Muscle of leg (tissue), 11 donors: ENCODE measurements around the gene CDH22. TPM values are rescaled to one million over a fixed set of nuclear protein-coding genes. Genes with fewer than 3 reads are reported as not detected.
A peak's percentile ranks its signal among the peaks of the same experiment; 100 is the strongest.

Experiments
- DNase-seq: peaks from one replicate; pipeline ENCODE4 v3.0.0; 2013
- H3K27ac ChIP-seq: one replicate; pipeline ENCODE4 v1.5.1; 2013; ENCODE audit warnings: mild to moderate bottlenecking, low read length, control low read depth
- H3K27me3 ChIP-seq: one replicate; pipeline ENCODE4 v1.6.1; 2013; ENCODE audit warnings: low read length; ENCODE audit not compliant: control insufficient read depth, insufficient read depth
- H3K36me3 ChIP-seq: one replicate; pipeline ENCODE4 v1.6.1; 2013; ENCODE audit warnings: low read length; ENCODE audit not compliant: control insufficient read depth, insufficient read depth
- H3K4me1 ChIP-seq: one replicate; pipeline ENCODE4 v1.6.1; 2013; ENCODE audit warnings: low read length; ENCODE audit not compliant: control insufficient read depth, insufficient read depth
- H3K4me3 ChIP-seq: one replicate; pipeline ENCODE4 v1.5.1; 2013; ENCODE audit warnings: low read length, control low read depth
- H3K9me3 ChIP-seq: replicated peaks from 2 replicates; pipeline ENCODE4 v1.6.1; 2013; ENCODE audit warnings: low read depth, low read length; ENCODE audit not compliant: control insufficient read depth
- WGBS: methylation state at CpG from one replicate; pipeline ENCODE4 v1.1.5; 2013; ENCODE audit warnings: missing lambda C conversion rate; ENCODE audit not compliant: insufficient coverage; 5-methylcytosine and 5-hydroxymethylcytosine counted together
- polyA plus RNA-seq, 8 donors: library from polyadenylated mRNA; unstranded; fragments of 120-200 nt; gene quantifications; one replicate each; pipeline versions ENCODE4 v1.2.1 to v1.2.3, GENCODE V29; 2013; ENCODE audit warnings: inconsistent platforms in 1 of 8, low replicate concordance in 1 of 8; ENCODE audit not compliant: insufficient read length in 8 of 8, insufficient read depth in 1 of 8
- total RNA-seq: library from RNA; stranded (reverse); fragments of 120-200 nt; gene quantifications from one replicate; pipeline ENCODE4 v1.2.4, GENCODE V29; 2013

CDH22 gene
- total and polyA plus RNA-seq, 9 donors: 0.13 to 0.43 (median 0.25) TPM

GRCh38 chr20:46210672-46211330 is 97.5 kb downstream of the CDH22 start:
- no peak for DNase-seq
- H3K27me3 ChIP-seq: peaks cover 52% of the 10 kb centered on the region
- WGBS: 61% methylated on average over 13 of the region's 18 CpGs
- H3K4me1 ChIP-seq: peaks cover 10% of the 10 kb centered on the region
- H3K27ac ChIP-seq: no peak overlapping the region
- no peak overlapping the region for H3K4me3 ChIP-seq
- H3K9me3 ChIP-seq: no peaks in the 10 kb centered on the region
- no peaks in the 10 kb centered on the region for H3K36me3 ChIP-seq

DNA sequence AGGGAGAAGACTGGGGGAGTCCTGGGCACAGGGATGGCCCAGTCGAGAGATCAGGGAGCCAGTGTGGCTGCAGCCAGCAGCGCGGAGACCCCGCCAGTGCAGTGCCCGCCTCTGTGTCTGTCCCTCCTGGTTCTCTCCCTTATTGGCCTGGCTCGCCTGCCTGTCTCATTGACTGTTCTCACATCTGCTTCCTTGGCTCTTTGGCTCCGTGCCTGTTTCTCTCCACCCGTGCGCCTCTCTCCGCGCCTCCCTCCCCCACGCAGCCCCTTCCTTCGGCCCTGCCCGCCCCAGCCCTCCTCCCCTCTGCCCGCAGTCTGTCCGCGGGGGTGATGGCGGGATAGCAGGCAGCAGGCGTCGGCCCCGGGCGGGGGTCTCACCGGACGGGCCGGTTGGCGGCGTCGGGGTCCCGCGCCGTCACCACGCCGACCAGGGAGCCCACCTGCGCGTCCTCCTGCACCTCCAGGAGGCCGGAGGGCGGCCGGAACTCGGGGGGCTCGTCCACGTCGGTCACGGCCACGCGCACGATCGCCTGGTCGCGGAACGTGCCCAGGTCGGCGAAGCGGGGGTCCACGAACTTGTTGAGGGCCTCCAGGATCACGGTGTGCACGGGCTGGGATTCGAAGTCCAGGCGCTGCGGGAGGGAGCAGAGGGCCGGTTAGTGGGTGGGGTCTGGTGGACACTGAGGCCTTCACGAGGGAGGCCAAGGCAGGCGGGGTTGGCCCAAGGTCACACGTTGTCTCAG is 98.2 kb downstream of the CDH22 start:
- Histone ChIP-seq H3K27ac (no peak overlapping the region), H3K9me3 (no peaks in the 10 kb centered on the region), H3K36me3 (no peaks in the 10 kb centered on the region), H3K27me3 (peaks cover 52% of the 10 kb centered on the region), H3K4me1 (peaks cover 11% of the 10 kb centered on the region), H3K4me3 (no peak overlapping the region)
- WGBS: 46% methylated on average over 63 of the region's 63 CpGs
- peak; percentile 57 for DNase-seq

- 100% methylated on average over 1 of the region's 2 CpGs for WGBS
These were observed 100.5 kb downstream of the CDH22 start for GRCh38 chr20:46207793-46208192.

GRCh38 chr20:46206992-46207549 is 101.2 kb downstream of the CDH22 start:
- Histone ChIP-seq H3K27ac (no peak overlapping the region), H3K9me3 (no peaks in the 10 kb centered on the region), H3K36me3 (no peaks in the 10 kb centered on the region), H3K27me3 (peaks cover 46% of the 10 kb centered on the region), H3K4me3 (no peak overlapping the region), H3K4me1 (peaks cover 20% of the 10 kb centered on the region)
- 25% methylated on average over 2 of the region's 6 CpGs for WGBS
- peak; percentile 20 for DNase-seq

More at GRCh38 chr20:46207793-46208192, 100.5 kb downstream of the CDH22 start:
- no peaks in the 10 kb centered on the region for H3K9me3 ChIP-seq
- peaks cover 49% of the 10 kb centered on the region for H3K27me3 ChIP-seq
- DNase-seq: no peak
- no peak overlapping the region for H3K4me3 ChIP-seq
- H3K36me3 ChIP-seq: no peaks in the 10 kb centered on the region
- no peak overlapping the region for H3K27ac ChIP-seq
- peaks cover 16% of the 10 kb centered on the region for H3K4me1 ChIP-seq

DNA sequence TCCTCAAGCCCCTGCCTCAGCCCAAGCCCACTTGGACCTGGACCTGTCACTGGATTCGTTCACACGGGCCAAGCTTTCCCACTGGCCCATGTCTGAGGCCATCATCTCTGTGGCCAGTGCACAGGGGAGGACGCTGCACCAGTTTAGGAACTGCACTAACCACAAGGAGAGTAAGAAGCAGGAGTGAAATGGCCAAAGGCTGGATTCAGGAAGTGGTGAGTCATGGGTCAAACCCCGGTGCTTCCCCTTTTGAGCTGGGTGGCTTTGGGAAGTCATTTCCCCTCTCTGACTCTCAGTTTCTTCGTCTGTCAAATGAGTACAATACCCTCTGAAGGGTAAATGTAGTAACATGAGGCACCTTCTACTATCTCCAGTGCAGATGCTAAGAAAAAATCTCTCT is 102.3 kb downstream of the CDH22 start:
- Histone ChIP-seq H3K4me3 (no peak overlapping the region), H3K27me3 (peaks cover 48% of the 10 kb centered on the region), H3K9me3 (no peaks in the 10 kb centered on the region), H3K27ac (no peak overlapping the region), H3K36me3 (no peaks in the 10 kb centered on the region), H3K4me1 (peaks cover 21% of the 10 kb centered on the region)
- DNase-seq: peak; percentile 71
- 48% methylated on average over 3 of the region's 5 CpGs for WGBS

DNA sequence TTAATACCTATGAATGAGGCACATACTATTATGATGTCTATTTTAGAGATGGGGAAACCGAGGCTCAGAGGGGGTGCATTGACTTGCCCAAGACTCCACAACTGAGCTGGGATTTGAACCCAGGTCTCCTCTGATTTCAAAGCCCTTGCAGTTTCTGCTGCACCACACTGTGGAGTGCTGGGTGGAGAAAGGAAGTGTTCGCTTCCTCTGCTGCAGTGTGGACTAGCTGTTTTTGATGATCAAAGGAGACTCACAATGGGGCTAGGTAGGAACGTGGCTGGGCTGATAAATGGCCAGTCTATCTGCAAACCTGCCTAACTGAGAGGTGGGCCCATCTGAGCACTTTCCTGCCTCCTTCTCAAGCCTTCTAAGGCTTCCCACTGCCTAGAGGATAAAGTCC is 102.9 kb downstream of the CDH22 start:
- Histone ChIP-seq H3K9me3 (no peaks in the 10 kb centered on the region), H3K4me3 (no peak overlapping the region), H3K4me1 (peaks cover 22% of the 10 kb centered on the region), H3K36me3 (no peaks in the 10 kb centered on the region), H3K27me3 (peaks cover 48% of the 10 kb centered on the region), H3K27ac (no peak overlapping the region)
- no peak for DNase-seq
- 50% methylated on average over 2 of the region's 3 CpGs for WGBS

GRCh38 chr20:46204594-46205186 is 103.6 kb downstream of the CDH22 start:
- DNase-seq: peak; percentile 79
- no peak overlapping the region for H3K4me3 ChIP-seq
- peaks cover 47% of the 10 kb centered on the region for H3K27me3 ChIP-seq
- no peaks in the 10 kb centered on the region for H3K36me3 ChIP-seq
- peaks cover 19% of the 10 kb centered on the region for H3K4me1 ChIP-seq
- 83% methylated on average over 2 of the region's 8 CpGs for WGBS
- no peak overlapping the region for H3K27ac ChIP-seq
- H3K9me3 ChIP-seq: no peaks in the 10 kb centered on the region

DNA sequence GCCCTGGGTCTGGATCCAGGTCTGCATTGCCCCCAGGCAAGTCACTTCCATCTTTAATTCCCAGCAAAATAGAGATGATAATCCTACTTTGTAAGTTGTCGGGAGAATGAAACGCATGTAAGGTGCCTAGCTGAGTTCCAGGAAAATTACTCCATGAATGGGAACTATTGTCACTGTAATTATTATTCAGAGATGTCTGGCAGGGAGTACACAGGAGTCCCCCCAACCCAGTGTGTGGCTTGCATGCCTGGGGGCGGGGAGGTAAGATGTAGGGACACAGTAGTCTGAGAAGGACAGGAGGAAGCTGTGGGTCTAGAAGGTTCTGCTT is 104.8 kb downstream of the CDH22 start:
- DNase-seq: no peak
- Histone ChIP-seq H3K4me3 (no peak overlapping the region), H3K4me1 (peaks cover 16% of the 10 kb centered on the region), H3K9me3 (no peaks in the 10 kb centered on the region), H3K27ac (no peak overlapping the region), H3K27me3 (peaks cover 54% of the 10 kb centered on the region), H3K36me3 (no peaks in the 10 kb centered on the region)
- WGBS: 70% methylated on average over 1 of the region's 3 CpGs

- Histone ChIP-seq H3K4me3 (no peak overlapping the region), H3K27ac (no peak overlapping the region), H3K36me3 (no peaks in the 10 kb centered on the region), H3K9me3 (no peaks in the 10 kb centered on the region), H3K27me3 (peaks cover 55% of the 10 kb centered on the region), H3K4me1 (peaks cover 16% of the 10 kb centered on the region)
- WGBS: 9% methylated on average over 6 of the region's 11 CpGs
- DNase-seq: peak; percentile 75
These were observed 105.4 kb downstream of the CDH22 start for GRCh38 chr20:46202766-46203509.
